NT2/D1 (cell line): ENCODE measurements around the gene NTSR2.

Experiments
- SUZ12 ChIP-seq: IDR thresholded peaks from 2 replicates; pipeline ENCODE4 v1.6.1; 2011; ENCODE audit not compliant: insufficient read length, insufficient read depth; ENCODE audit errors: extremely low read depth
- ZNF274 ChIP-seq: IDR thresholded peaks from 2 replicates; pipeline ENCODE4 v1.6.1; 2011; ENCODE audit warnings: mild to moderate bottlenecking, low read depth, low read length

DNA sequence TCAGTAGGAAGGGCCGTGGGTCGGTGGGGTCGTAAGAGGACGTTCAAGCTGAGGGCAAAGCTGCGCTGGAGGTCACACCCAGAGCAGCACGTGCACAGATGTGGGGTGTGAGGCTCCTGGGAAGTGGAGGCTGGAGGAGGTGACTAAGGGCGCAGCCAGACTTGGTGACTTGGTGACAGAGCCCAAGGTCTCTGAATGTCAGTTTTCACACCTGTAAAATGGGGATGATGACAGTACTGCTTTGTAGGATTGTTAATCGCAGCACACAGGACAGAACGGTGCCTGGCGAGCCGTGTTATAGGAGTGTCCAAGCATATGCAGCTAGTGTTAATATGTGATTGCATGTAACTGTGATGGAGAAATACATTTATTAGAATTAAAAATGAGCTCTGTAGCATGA, 40.8 kb downstream of the NTSR2 start:
- TF ChIP-seq ZNF274 (no peak), SUZ12 (no peak)
